ENCODE data around the gene FAM98C.
A peak's percentile ranks its signal among the peaks of the same experiment; 100 is the strongest.
"Not testable (repeated sequence)": the region's sequence is repeated elsewhere in the genome, so short reads cannot be mapped to it uniquely, and the experiment has no call there.

FAM98C gene

DNA sequence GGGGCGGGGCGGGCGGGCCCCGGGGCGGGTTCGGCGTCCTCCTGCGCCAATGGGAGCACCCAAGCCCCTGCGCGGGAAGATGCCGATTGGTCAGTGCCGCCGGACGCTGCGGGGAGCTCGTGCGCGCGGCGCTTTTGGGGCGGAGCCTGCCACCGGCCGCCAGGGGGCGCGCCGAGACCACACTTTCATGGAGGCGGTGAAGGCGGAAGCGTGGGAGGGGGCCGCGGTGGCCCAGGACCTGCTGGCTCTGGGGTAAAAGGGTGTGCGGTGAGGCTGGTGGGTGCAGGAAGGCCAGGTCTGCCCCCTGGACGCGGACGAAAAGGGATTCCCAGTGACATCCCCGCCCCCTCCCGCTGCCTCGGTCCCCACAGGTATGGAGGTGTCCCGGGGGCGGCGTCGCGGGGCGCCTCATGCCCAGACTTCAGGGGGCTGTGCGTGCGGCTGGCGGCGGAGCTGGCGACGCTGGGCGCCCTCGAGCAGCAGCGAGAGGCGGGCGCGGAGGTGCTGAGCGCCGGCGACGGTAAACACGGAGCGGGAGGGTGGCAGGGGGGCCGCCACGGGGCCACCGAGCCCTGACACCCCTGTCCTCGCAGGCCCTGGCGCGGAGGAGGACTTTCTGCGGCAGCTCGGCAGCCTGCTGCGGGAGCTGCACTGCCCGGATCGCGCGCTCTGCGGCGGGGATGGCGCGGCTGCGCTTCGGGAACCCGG, at the start of gene FAM98C:
TSS of gene FAM98C (plus strand) at position 127 of the 708 bp plus-strand sequence. CDS start at position 188, 61 bp downstream.
- peak; percentile 97 for DNase-seq

DNA sequence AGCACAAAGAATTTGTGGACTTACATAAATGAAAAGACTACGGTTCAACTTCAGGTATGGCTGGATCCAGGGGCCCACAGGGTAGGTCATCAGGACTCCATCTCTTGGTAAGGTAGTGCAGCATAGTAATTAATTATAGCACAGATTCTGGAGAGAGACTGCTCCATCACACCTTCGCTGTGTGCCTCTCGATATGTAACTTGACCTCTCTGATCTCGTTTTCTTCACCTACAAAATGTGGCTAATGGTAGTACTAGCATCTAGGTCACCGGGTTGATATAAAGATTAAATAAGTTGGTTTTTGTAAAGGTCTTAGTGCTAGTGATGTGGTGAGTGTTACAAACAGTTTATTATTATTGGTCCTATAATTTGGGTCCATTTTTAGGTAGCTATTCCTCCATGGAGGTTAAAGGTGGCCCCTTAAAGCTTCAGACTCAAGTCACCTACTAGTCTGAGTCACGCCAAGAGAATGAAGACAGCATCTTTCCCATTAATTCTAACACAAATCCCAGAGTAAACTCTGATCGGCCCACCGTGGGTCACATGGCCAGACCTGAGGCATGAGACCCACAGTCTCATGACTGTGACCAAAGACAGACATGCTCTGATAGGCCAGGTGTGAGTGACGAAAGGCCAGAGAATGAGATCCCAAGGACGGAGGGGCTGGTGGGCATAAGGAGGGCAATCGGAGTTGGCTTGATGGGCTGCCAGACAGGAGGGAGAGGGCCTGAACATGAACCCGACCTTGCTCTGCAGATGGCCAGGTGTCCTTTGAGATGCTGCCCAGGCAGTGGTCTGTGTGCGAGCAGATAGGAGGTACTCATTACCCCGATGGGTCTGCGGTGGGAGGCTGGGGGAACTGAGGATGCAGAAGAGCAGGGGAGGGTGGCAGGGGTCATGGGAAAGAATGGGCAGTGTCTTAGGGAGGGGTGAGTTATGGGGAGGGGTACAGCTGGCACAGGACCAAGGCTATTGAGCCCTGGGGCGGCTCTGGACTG, 46.9 kb upstream of the FAM98C start:
- DNase-seq: no peak

DNA sequence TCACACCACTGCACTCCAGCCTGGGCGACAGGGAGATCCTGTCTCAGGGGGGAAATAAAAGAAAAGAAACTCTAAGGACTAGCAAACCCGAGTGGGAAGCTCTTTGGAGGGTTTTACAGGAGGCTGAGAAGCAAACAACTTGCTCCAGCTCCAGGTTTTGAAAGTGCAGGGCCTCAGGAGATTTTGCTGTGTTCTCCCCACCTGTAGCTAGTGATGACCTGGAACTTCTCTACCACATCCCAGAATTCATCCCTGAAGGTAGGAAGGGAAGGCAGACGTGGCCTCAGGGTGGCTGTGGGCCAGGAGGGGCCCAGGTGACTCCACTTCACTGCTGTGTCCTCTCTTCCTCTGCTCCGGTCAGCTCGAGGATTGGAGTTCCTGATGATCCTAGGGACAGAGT, 44.8 kb upstream of the FAM98C start:
- no peak for DNase-seq

- no peak for DNase-seq
Observed at GRCh38 chr19:38359242-38360021, 43.5 kb upstream of the FAM98C start.

GRCh38 chr19:38360351-38360750, 42.5 kb upstream of the FAM98C start:
- no peak for DNase-seq

GRCh38 chr19:38360839-38361631, 41.9 kb upstream of the FAM98C start:
- no peak for DNase-seq

DNA sequence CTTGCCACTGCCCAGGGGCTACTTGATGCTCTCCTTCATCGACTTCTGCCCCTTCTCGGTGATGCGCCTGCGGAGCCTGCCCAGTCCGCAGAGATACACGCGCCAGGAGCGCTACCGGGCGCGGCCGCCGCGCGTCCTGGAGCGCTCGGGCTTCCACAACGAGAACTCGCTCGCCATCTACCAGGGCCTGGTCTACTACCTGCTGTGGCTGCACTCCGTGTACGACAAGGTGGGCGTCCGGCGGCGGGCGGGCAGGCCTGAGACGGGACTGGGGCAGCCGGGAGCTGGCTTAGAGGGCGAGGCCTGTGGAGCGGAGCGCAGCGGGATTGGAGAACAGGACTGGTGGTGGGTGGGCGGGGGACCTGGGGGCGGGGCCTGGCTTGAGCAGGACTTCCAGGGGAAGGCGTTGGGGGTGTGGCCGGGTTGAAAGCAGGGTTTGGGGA, 41.2 kb upstream of the FAM98C start:
- peak; percentile 90 for DNase-seq

DNA sequence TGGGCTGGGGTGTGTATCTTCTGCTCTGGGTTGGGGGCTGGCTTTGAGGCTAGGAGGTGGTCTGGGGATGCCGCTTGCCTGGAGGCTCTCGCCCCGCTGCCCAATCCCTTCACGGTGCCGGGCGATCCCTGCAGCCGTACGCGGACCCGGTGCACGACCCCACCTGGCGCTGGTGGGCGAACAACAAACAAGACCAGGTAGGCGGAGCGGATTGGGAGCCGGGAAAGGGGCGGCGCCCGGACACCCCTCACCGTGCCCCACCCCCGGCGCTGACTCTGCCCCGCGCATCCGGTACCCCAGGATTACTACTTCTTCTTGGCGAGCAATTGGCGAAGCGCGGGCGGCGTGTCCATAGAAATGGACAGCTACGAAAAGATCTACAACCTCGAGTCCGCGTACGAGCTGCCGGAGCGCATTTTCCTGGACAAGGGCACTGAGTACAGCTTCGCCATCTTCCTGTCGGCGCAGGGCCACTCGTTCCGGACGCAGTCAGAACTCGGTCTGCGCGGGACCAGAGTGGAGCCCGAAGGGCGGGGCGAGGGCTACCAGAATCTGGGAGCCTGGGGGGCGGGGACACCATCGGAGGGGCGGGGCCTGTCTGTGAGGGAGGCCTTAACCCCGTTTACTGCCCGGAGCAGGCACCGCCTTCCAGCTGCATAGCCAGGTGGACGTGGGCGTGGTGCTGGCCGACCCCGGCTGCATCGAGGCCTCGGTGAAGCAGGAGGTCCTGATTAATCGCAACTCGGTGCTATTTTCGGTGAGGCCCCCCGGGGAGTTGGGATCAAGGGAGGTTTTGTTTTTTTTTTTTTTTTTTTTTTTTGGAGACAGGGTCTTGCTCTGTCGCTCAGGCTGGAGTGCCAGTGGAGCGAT, 40.6 kb upstream of the FAM98C start:
- DNase-seq: peak; percentile 87

- DNase-seq: not testable (repeated sequence)
Observed at GRCh38 chr19:38362946-38363688, 39.8 kb upstream of the FAM98C start.

DNA sequence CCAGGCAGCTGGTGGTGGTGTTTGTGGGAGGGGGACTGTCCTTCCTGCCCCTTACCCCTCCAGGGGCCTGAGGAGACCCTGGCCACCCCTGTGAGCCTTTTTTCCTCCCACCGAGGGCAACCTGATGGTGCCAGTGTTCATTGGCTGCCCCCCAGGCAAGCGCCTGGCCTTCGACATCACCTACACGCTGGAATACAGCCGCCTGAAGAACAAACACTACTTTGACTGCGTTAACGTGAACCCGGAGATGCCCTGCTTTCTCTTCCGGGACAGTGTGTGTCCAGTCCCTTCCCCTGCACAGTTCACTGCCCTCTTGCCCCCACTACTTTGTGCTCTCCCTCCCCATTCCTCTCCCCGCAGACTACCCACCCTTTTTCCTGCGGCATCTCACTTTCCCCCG, 35.9 kb upstream of the FAM98C start:
- DNase-seq: no peak

GRCh38 chr19:38369584-38369983, 33.3 kb upstream of the FAM98C start:
- DNase-seq: no peak

GRCh38 chr19:38370299-38370698, 32.6 kb upstream of the FAM98C start:
- no peak for DNase-seq

GRCh38 chr19:38371081-38371480, 31.8 kb upstream of the FAM98C start:
- no peak for DNase-seq

- no peak for DNase-seq
Observed at GRCh38 chr19:38373907-38374331, 29.0 kb upstream of the FAM98C start.

GRCh38 chr19:38374332-38375097, 28.4 kb upstream of the FAM98C start, which contains the start of gene PSMD8:
TSS of gene PSMD8 (plus strand) at chr19:38374571. CDS start at chr19:38374602, 31 bp downstream.
- peak; percentile 100 for DNase-seq

- peak; percentile 45 for DNase-seq
Observed at GRCh38 chr19:38375098-38375493, 27.8 kb upstream of the FAM98C start.

DNA sequence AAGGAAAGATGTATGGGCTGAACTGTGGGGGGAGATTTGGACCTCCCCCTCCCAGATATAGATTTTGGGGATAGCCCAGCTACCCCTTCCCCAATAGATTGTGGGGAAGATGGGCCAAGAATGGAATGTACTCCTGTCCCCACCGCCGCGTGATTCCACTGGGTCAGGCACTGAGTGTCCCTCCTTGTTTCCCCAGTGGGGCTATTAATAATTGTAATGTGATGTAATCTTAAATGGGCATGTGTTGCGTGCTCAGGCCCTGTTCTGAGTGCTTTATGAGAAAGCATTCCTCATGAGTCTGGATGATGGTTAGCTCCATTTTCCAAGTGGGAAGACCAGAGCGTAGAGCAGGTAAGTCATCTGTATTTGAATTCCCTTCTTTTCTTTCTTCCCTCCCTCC, 27.1 kb upstream of the FAM98C start:
- DNase-seq: no peak

DNA sequence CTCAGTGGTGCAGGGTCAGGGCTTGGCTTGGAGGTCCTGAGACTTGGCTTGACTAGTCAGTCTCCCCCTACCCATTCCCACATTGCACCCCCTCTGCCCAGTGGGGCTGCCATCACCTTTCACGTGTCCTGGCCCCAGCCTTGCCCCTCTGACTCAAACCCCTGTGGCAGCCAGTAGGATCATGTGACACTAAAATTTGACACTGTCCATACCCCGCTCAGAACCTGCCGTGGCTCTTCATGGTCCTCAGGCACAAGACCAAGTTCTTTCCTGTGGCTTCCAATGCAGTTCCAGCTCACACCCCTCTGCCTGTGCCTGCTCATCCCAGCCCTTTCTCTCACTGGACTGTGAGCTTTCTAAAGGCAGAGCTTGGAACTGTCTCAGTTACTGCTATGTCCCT, 26.3 kb upstream of the FAM98C start:
- no peak for DNase-seq

GRCh38 chr19:38377052-38377451, 25.8 kb upstream of the FAM98C start:
- no peak for DNase-seq

Data from hematopoietic multipotent progenitor cell treated with erythropoietin and hydrocortisone succinate and interleukin-3 and kit ligand, for 6 days (in vitro differentiated cells).